Testis (tissue), 3 donors: ENCODE data around the gene SLIT3. TPM values are rescaled to one million over a fixed set of nuclear protein-coding genes. Genes with fewer than 3 reads are reported as not detected.

Source experiments
- DNase-seq: peaks from one replicate; pipeline ENCODE4 v3.0.0-alpha.2; 2019
- H3K27ac ChIP-seq, 2 donors: fragments of 200-600 bp; sonication (generic); one replicate each; pipeline ENCODE4 v1.5.1; 2019
- H3K27me3 ChIP-seq: fragments of 200-600 bp; sonication (generic); one replicate; pipeline ENCODE4 v1.5.1; 2019
- H3K36me3 ChIP-seq: fragments of 200-600 bp; sonication (generic); one replicate; pipeline ENCODE4 v1.5.1; 2017; ENCODE audit warnings: low read depth; ENCODE audit errors: missing control alignments
- H3K4me1 ChIP-seq: fragments of 200-600 bp; sonication (generic); one replicate; pipeline ENCODE4 v1.5.1; 2019
- H3K4me3 ChIP-seq, 2 donors: fragments of 200-600 bp; sonication (generic); one replicate each; pipeline ENCODE4 v1.5.1; 2017 to 2019
- H3K9me3 ChIP-seq: fragments of 200-600 bp; sonication (generic); one replicate; pipeline ENCODE4 v1.5.1; 2017
- CTCF ChIP-seq, 3 experiments: fragments of 450-650 bp in 2 of 3; fragments of 200-600 bp in 1 of 3; sonication (generic) in 1 of 3; IDR thresholded peaks; one replicate each; pipeline ENCODE4 v1.5.1; 2016 to 2019; ENCODE audit warnings: antibody characterized with exemption in 3 of 3, mild to moderate bottlenecking in 2 of 3, moderate library complexity in 1 of 3
- POLR2A ChIP-seq: fragments of 450-650 bp; IDR thresholded peaks from one replicate; pipeline ENCODE4 v1.6.1; 2017; ENCODE audit warnings: antibody characterized with exemption, mild to moderate bottlenecking, moderate library complexity
- WGBS, 2 donors: methylation state at CpG; one replicate each; pipeline ENCODE4 v1.1.5; 2018; 5-methylcytosine and 5-hydroxymethylcytosine counted together
- intact Hi-C: fragments of 100-400 bp; cut with DNase I; formaldehyde crosslinking; loops from one replicate; pipeline ENCODE4 v1.15.1; 2023; ENCODE audit warnings: low total_unique reads
- polyA plus RNA-seq: library from polyadenylated mRNA; stranded (reverse); fragments of 350-450 nt; fragmentation: Illumina TruSeq; extraction: RNeasy Lipid Tissue Mini Kit (QIAGEN cat#74804); gene quantifications from one replicate; pipeline ENCODE4 v1.2.3, GENCODE V29; 2014; ENCODE audit warnings: low read depth, low replicate concordance; ENCODE audit not compliant: insufficient read depth
- total RNA-seq, 2 donors: library from RNA; depleted of rRNA; stranded (reverse); fragments of >200 nt; gene quantifications; one replicate each; pipeline ENCODE4 v1.2.3, GENCODE V29; 2016

SLIT3 gene
- total and polyA plus RNA-seq, 3 donors from 2014 or later, result 4.8 to 23.2 (median 7.8) TPM

GRCh38 chr5:169004551-169004950 lies 296.4 kb downstream of the SLIT3 start:
- 59 to 72% methylated on average over 4 of the region's 4 CpGs for WGBS, 2 donors
- Histone ChIP-seq H3K9me3 (no peaks in the 10 kb centered on the region), H3K27ac (peak overlapping the region in 1 of 2 donors; percentile 10), H3K27me3 (no peaks in the 10 kb centered on the region), H3K36me3 (no peaks in the 10 kb centered on the region), H3K4me3 (no peak overlapping the region), H3K4me1 (peaks cover 4% of the 10 kb centered on the region)
- DNase-seq, result no peak
- TF ChIP-seq POLR2A, result no peak
- no peak for TF ChIP-seq CTCF (IDR thresholded peaks at IDR 0.05)
- intact Hi-C loops, result no loop called here

GRCh38 chr5:169003721-169004541 lies 297.0 kb downstream of the SLIT3 start:
- intact Hi-C loops, result no loop called here
- Histone ChIP-seq H3K4me1 (peaks cover 4% of the 10 kb centered on the region), H3K4me3 (no peak overlapping the region), H3K9me3 (no peaks in the 10 kb centered on the region), H3K27ac (peak overlapping the region in 1 of 2 donors; percentile 10), H3K36me3 (no peaks in the 10 kb centered on the region), H3K27me3 (no peaks in the 10 kb centered on the region)
- DNase-seq, result peak; percentile 43
- WGBS, 2 donors, result 53 to 64% methylated on average over 11 of the region's 11 CpGs
- peak in 2 of 3 experiments; percentile 27 to 36 for TF ChIP-seq CTCF (IDR thresholded peaks at IDR 0.05)
- TF ChIP-seq POLR2A, result no peak

GRCh38 chr5:169002953-169003555 lies 297.9 kb downstream of the SLIT3 start:
- no peak for DNase-seq
- Histone ChIP-seq H3K4me1 (peaks cover 4% of the 10 kb centered on the region), H3K27me3 (no peaks in the 10 kb centered on the region), H3K27ac (no peak overlapping the region), H3K9me3 (no peaks in the 10 kb centered on the region), H3K4me3 (no peak overlapping the region), H3K36me3 (no peaks in the 10 kb centered on the region)
- intact Hi-C loops, result no loop called here
- 85 to 96% methylated on average over 6 of the region's 6 CpGs for WGBS, 2 donors
- TF ChIP-seq POLR2A (no peak), CTCF (IDR thresholded peaks at IDR 0.05) (no peak)

GRCh38 chr5:169001394-169001793 lies 299.5 kb downstream of the SLIT3 start:
- intact Hi-C loops, result no loop called here
- H3K4me3 ChIP-seq, result no peak overlapping the region
- H3K4me1 ChIP-seq, result peaks cover 4% of the 10 kb centered on the region
- H3K36me3 ChIP-seq, result no peaks in the 10 kb centered on the region
- no peak for TF ChIP-seq CTCF (IDR thresholded peaks at IDR 0.05)
- no peak for TF ChIP-seq POLR2A
- WGBS, 2 donors, result 77 to 79% methylated on average over 3 of the region's 3 CpGs
- H3K27me3 ChIP-seq, result no peaks in the 10 kb centered on the region
- DNase-seq, result no peak
- no peak overlapping the region for H3K27ac ChIP-seq
- H3K9me3 ChIP-seq, result no peaks in the 10 kb centered on the region
